GM21717 (cell line): ENCODE results near the gene CAMK2N2.
"Not testable (repeated sequence)": the region's sequence is repeated elsewhere in the genome, so short reads cannot be mapped to it uniquely, and the experiment has no call there.

Experiments
- ATAC-seq: cut with Tn5 transposase; IDR thresholded peaks from one replicate; pipeline ENCODE4 v1.9.1; 2021; ENCODE audit warnings: mild to moderate bottlenecking, moderate library complexity; ENCODE audit not compliant: unreplicated experiment

The CAMK2N2 gene

DNA sequence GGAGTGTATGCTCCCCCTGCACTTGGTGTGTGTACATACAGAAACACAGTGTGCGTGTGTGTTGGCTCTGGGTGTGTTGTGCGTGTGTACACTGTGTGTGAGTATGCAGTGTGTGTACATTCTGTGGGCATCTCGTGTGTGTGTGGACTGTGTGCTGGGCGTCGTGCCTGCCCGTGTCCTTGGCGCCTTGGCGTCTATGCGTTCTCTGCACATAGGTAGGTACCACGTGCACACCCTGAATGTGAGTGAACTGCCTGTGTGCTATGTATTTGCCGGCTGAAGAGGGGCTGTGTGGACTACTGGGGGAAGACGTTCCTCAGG, 14.0 kb upstream of the CAMK2N2 start:
- no peak for ATAC-seq

DNA sequence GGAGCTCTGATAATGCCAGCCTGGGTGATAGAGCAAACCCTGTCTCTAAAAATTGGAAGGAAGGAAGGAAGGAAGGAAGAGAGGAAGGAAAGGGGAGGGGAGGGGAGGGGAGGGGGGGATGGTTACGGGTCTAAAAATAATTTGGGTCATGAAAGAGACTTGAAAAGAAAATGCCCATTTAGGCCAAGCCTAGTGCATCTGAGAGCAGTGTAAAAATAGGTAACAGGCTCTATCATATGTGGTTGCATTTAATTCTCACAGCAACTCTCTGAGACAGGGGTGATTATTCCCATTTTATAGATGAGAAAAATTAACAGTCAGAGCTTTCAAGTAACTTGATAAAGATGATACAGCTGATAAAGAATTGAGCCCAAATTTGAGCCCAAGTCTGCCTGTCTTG, 10.9 kb upstream of the CAMK2N2 start:
- ATAC-seq, result no peak

DNA sequence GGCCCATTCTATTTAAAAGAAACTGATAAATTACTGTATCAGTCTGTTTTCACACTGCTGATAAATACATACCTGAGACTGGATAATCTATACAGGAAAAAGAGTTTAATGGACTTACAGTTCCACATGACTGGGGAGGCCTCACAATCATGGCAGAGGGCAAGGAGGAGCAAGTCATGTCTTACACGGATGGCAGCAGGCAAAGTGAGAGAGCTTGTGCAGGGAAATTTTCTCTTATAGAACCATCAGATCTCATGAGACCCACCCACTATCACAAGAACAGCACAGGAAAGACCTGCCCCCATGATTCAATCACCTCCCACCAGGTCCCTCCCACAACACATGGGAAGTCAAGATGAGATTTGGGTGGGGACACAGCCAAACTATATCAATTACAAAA, 5.9 kb upstream of the CAMK2N2 start:
- not testable (repeated sequence) for ATAC-seq

DNA sequence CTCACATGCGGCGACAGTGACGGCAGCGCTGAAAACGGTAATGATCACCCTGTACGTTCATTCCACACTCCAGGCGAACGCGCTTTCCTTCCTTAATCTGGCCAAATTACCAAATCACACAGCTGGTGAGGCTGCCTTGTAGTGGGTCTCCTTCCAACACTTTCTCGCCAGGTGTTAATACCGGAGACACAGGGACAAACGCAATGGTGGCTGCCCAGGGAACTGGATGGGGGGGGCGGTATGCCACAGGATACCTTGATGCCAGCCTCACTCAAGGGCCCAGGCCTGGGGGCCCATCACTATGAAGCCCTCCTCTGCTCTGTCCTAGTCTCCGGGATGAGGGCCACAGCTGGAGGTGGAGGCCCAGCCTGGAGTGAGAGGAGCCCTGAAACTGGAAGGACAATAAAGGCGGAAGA, 1.4 kb upstream of the CAMK2N2 start:
- ATAC-seq, result no peak

DNA sequence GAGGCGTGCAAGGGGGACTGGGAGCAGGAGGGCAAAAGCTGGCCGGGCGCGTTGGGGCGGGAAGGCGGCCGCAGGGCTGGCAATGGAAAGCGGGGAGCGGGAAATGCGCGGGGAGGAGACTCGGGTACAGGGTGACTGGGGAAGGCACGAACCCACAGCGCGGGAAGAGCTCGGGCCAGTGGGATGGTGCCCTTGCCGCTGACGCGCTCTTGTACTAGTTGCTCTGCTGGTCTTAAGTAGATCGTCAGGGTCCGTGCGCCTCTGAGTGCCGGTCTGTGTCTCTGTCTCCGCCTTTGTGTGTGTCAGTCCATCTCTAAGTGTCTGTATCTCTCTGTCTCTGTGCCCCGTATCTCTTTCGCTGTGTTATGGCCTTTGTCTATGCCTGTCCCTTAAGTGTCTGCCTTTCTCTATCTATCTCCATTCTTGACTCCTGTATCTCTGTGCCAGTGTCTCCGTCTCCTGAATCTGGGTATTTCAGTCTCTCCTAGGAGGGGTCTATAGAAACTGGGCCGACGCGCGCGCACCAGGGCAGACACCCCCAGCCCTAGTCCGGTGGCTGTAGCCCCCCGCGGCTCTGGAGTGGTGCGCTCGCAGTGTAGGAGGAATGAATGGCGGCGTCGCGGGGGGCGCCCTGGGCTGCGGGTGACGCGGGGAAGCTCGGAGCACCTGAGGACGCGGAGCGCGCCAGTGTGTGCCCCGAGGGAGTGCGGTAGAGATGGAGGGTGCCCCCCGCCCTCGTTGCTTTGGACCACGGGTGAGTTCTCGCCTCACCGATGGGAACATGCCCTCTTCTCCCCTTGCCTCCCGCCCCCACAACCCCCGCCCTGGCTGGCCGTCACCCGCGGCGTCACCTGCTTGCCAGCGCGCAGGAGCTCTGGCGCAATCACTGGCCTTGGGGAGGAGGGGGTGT, 756 bp upstream of the CAMK2N2 start:
- ATAC-seq, result no peak

DNA sequence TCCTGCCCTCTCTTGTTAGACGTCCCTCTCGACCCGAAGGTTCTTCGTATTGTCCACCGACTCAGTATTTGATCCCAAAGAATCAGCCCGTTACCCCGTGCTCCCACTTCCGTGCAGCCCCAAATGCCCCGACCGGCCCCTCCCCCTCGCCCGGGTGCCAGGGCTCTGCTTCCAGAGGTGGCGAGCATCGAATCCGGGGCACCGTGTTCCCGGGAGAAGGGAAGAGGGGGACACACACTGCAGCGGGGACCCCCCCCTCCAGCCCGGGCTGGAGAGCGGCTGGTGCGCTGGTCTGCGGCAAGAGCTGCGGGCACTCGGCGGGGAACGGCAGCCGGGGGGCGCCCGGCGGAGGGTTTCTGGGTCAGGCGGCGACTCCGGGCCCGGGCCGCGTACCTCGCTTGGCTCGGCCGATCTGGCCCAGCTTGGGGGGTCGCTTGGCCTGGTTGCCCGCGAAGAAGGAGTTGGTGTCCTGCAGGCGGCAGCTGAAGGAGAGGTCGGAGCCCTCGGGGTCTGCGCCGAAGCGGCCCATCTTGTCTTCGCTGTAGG, 556 bp downstream of the CAMK2N2 start:
- ATAC-seq, result no peak

DNA sequence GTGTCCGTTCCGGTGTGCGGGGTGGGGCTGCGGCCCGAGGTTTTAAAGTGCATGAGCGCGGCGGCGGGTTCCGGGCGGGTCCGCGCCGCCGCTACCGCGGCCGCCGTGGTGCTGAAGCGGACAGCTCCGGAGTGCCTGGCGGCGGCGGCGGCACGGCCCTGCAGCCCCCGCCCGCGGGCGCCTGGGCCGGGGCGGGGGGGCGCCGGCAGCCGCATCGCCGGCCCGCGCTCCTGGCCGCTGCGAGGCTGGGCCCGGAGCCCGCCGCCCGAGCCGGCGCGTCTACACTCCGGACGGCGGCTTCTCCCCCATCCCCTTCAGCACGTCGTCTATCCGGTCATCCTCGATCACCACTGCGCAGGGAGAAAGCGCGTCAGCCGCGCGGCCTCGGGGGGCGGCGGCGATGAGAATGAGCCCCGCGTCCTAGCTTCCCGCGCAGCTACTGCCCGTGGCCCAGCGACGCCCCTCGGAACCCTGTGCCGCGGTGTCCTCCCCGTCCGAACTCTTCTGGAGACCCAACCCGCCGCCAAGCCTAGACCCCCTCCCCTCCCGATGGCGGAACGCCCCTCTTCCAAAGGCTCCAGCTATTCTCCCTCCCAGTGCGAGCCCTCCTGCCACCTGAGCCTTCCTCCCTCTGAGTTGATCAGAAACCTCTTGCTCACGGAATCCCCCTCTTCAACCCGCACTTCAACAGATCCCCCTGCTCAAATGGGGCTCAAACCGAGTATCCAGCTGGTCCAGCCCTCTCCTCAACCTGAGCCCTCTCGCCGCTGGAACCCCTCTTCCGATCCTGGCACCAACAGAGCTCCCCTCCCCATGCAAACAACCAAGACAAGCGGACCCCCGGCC, 1.3 kb downstream of the CAMK2N2 start:
- no peak for ATAC-seq

DNA sequence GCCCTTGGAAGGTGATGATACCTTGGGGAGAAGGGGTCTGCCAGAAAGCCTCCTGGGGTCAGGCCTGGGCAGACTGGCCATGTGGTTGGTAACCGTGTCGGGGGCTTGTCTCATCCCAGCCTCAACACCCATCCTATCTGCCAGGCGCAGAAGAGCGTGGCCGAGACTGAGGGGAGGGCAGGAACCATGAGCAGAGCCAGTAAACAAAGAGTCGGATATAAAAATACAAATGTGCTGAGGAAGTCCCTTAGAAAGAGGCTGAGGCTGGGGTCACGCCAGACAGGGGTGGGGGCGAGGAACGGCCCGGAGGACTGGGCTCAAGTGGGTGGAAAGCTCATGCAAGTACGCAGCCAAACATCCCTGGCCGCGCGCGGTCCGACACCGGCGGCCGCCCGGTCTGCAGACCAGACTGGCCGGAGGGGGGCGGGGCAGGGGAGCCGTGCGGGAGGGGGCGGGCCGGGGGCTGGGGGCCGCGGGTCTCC, 1.9 kb downstream of the CAMK2N2 start:
- ATAC-seq, result no peak

DNA sequence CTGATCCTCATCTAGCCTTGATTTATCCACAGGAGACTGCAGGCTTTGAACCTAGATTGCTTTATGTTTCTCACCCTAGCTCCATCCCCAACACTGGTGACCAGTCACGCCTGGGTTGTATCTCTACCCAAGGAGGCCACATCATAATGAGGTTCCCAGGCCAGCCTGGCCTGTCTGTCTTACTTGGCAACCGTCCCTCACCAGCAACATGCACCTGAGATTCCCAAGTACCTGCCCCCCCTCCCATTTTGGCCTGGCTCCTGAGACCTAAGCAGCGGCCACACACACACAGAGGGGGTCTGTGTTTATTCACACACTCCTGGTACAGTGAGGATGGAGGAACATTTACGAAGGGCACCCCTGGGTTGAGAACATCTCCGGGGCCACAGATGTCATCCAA, 2.4 kb downstream of the CAMK2N2 start:
- no peak for ATAC-seq

DNA sequence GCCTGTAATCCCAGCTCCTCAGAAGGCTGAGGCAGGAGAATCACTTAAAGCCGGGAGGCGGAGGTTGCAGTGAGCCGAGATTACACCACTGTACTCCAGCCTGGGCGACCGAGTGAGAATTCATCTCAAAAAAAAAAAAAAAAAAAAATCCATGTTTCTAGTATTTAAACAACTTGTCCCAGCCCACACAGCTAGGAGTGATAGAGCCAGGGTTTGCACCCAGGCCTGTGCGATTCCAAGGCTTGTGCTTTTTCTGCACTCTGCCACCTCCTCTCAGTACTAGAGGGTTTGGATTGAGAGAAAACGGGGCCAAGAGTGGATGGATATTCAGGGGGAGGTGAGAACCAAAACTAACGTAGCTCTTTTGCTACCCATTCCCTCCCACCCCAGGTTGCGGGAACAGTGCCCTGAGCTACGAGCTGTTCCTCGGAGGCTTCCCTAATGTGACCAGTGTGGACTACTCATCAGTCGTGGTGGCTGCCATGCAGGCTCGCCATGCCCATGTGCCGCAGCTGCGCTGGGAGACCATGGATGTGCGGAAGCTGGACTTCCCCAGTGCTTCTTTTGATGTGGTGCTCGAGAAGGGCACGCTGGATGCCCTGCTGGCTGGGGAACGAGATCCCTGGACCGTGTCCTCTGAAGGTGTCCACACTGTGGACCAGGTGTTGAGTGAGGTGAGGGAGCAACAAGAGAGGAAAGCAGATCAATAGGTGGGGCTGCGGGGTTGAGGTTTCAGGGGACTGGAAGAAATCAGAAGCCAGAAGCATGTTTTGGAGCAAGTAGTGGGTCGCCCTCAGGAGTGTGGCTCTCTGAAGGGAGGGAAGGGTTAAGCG, 4.1 kb downstream of the CAMK2N2 start:
- ATAC-seq, result no peak

DNA sequence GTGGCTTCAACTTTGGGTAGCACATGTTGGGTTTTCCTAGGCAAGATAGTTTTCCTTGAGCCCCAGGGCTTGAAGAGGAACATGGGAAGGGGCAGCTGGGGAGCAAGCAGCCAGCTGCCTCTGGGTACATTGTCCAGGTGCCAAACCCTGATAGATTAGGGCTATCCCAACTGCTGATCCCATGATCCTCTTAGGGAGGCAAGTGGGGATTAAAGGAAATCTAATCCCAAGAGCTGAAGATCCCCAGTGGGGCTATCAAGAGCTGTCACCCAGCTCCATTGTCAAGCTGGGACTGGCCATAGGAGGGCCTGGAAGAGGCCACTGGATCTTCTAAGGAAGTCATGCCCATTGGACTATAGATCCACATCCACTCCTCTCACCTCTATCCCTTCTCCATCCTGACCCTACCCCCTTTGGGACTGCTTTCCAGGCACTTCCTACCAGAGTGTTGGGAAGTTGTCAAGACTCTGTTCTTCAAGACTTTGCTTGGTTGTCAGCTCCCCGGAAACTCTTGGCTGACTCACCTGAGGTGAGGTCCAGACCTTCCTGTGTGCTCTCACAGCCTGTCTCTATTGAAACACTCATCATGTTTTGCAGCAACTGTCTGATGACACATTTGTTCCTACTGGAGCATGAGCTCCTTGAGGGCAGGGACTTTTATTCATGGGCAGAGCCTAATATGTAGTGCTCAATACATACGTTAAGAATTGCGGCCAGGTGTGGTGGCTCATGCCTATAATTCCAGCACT, 5.9 kb downstream of the CAMK2N2 start:
- ATAC-seq, result no peak

DNA sequence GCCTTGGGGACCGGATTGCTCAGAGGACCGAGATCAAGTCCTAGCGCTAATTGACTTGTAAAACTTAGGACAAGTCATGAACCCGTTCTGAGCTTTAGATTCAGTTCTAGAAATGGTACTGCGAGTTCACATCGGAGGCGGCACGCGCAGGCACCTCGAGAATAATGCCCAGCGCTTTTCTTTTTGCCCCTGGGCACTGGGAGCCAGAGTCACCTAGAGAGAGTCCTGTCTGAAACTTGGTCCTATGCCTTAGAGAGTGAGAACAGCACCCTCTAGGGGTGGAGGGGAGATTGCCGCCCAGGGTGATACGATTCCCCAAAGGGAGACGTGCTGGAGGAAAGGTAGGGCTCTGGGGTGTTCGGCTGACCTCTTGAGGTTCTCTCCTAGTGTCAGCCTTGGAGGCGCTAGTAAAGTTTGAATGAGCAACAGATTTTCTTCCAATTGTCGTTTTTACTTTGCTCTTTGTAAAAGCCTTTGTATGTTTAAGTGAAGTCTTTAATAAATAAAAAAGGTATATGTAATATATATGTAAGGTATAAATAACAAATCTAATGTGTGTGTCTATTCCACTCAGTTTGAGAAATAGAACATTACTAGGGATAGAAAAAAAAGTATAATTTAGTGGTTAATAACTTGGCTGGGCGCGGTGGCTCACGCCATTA, 11.1 kb downstream of the CAMK2N2 start:
- ATAC-seq, result peak; percentile 72

DNA sequence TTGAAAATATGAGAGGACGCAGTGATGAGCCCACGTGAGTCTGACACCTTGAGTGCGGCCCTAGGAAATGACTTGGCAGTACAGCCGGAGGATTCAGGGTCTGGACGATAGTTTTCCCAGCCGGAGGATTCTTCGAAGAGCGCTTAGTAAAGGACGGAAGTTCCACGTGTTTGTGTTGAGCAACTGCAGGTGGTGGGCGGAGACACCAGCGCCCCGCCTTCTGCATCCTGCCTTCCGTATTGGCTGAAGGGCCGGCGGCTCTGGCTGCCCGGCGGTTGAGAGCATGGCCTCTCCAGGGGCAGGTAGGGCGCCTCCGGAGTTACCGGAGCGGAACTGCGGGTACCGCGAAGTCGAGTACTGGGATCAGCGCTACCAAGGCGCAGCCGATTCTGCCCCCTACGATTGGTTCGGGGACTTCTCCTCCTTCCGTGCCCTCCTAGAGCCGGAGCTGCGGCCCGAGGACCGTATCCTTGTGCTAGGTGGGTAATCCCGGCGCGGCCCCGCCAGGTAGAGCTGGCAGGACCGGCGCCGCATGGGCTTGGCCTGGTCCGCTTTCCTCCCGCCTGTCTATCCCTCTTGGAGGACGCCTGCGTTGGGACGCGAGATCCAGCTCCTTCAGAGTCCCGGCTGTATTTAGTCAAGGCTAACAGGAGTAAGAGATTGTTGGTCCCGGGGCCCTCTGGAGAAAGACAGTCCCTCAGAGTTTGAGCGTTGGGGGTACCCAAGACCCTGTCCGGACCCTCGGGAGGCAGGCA, 11.8 kb downstream of the CAMK2N2 start, which contains the start of gene EEF1AKMT4:
Gene EEF1AKMT4 (plus strand): TSS at position 261 of the 755 bp plus-strand sequence. CDS start 23 bp downstream, at position 284.
- ATAC-seq, result peak; percentile 88

DNA sequence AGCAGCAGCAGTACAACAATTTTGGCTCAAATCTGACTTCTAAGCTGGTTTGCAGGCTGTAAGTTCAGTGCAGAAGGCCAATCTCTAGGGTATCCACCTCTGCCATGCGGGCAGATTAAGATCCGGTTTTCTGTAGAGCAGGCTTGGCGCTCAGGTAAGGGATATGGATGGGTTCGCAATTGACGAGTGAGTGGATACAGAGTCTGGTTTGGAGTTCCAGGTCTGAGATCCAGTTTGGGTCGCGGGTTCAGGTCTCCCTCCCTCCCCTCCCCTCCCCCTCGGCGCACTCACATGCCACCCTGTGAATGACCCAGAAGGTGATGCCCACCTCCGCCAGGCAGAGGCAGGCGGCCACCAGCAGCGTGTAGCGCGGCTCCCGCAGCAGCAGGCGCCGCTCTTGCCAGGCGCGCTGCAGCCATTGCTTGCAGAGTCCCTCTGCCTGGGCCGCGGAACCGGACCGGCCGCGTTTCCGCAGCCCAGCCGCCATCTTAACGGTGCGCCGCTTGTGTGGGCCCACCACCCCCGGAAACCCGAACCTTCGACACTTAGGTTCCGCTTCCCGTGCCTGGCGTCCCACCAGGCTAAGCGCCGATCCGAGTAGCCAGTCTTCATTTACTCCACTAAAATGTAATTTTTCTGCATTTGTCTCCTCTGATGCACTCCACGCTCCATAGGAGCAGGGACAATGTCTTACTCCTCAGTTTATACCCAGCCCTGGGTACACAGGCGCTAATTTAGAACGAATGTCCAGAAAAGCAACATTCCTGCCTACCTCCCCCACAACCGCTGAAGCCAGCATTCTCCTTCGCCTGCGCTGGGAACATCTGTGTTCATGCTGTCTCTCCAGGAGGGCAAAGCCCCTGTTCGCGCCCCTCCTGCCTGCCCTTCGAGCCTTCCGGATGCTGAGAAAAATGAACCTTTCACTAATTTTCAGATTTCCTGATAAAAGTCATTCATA, 12.6 kb downstream of the CAMK2N2 start, which contains the start of gene ALG3:
Gene ALG3 (minus strand): TSS at position 509 of the 958 bp plus-strand sequence. CDS start 22 bp downstream, at position 487.
- peak; percentile 50 for ATAC-seq

DNA sequence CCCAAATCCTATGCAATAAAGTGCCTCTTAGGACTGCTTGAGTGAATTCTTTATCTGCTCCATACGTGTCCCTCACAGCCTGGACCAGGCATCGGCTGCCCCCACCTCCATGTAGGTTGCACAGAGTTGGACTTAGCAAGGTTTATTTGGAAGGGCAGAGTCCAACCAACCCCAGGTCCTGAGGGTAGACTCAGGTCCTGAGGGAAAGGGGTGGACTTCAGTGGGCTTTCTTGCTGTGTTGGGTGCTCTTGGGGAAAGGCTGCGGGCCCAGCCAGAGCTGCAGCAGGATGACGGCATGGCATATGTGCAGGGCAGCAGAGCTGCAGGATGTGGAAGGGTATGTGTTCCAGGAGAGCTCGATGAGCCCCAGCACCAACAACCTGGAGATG, 19.1 kb downstream of the CAMK2N2 start:
- no peak for ATAC-seq

DNA sequence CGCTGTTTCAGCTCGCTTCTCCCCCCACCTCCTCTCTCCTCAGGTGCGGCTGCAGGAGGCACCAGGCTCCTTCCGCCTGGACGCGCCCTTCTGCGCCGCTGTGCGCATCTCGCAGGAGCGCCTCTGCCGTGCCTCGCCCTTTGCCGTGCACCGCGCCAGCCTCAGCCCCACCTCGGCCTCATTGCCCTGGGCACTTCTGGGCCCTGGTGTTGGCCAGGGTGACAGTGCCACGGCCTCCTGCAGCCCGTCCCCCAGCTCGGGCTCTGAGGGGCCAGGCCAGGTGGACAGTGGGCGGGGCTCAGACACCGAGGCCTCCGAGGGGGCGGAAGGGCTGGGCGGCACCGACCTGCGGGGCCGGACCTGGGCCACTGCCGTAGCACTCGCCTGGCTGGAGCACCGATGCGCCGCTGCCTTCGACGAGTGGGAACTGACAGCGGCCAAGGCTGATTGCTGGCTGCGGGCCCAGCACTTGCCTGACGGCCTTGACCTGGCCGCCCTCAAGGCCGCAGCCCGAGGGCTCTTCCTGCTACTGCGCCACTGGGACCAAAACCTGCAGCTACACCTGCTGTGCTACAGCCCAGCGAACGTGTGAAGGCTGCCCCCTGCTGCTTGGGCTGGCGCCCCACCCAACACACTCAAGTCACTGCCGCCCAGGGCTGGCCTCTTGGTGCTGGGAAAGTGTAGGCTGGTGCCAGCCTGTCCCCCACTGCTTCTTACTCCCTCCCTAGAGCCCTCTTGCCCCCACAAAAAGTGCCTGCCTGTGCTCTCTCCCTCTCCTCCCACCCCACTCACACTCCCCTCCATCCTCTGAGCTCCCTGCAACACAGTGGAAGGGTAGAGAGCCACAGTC, 19.7 kb downstream of the CAMK2N2 start:
- ATAC-seq, result no peak

DNA sequence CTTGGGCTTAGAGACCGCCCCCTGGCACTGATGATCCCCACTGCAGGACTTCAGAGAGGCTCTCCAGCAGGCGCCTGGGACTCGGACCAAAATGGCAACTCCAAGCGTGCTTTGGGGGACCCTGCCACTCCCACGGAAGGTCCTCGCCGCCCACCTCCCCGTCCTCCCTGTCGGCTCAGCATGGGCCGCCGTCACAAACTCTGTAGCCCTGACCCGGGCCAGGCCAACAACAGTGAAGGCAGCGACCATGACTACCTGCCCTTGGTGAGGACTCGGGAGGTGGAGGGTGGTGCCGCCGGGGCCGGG, 20.3 kb downstream of the CAMK2N2 start:
- no peak for ATAC-seq
